ENCODE data around the gene BIVM. TPM values are rescaled to one million over a fixed set of nuclear protein-coding genes. Genes with fewer than 3 reads are reported as not detected.

The BIVM gene
- total RNA-seq, 1 donor from 2014 or later = 6.4 TPM

- Mint-ChIP-seq H3K4me3 (no peak overlapping the region), H3K9me3 (peaks cover 5% of the 10 kb centered on the region), H3K4me1 (no peaks in the 10 kb centered on the region), H3K36me3 (ENCODE audit: low read depth) (peaks cover 19% of the 10 kb centered on the region), H3K27ac (no peak overlapping the region), H3K27me3 (no peaks in the 10 kb centered on the region)
- CTCF ChIA-PET = no interaction called here
- POLR2A ChIA-PET = no interaction called here
- intact Hi-C loops (cut with micrococcal nuclease) = no loop called here
- no peak for TF ChIP-seq CTCF (IDR thresholded peaks at IDR 0.05)
- ATAC-seq (ENCODE audit: low read depth) (no peak), DNase-seq (no peak)
These were observed 15.2 kb downstream of the BIVM start for GRCh38 chr13:102814025-102814607.

- peaks cover 5% of the 10 kb centered on the region for H3K9me3 Mint-ChIP-seq
- intact Hi-C loops (cut with micrococcal nuclease) = no loop called here
- DNase-seq = no peak
- no peak overlapping the region for H3K4me3 Mint-ChIP-seq
- no peaks in the 10 kb centered on the region for H3K27me3 Mint-ChIP-seq
- CTCF ChIA-PET = no interaction called here
- peaks cover 19% of the 10 kb centered on the region for H3K36me3 Mint-ChIP-seq (ENCODE audit: low read depth)
- no peaks in the 10 kb centered on the region for H3K4me1 Mint-ChIP-seq
- no peak for TF ChIP-seq CTCF (IDR thresholded peaks at IDR 0.05)
- no peak overlapping the region for H3K27ac Mint-ChIP-seq
- POLR2A ChIA-PET = no interaction called here
- ATAC-seq (ENCODE audit: low read depth) = no peak
These were observed 15.9 kb downstream of the BIVM start for GRCh38 chr13:102814793-102815192.

- no peak for DNase-seq
- no peak overlapping the region for H3K27ac Mint-ChIP-seq
- no peaks in the 10 kb centered on the region for H3K4me1 Mint-ChIP-seq
- no peak for ATAC-seq (ENCODE audit: low read depth)
- H3K9me3 Mint-ChIP-seq = peaks cover 5% of the 10 kb centered on the region
- intact Hi-C loops (cut with micrococcal nuclease) = no loop called here
- peaks cover 19% of the 10 kb centered on the region for H3K36me3 Mint-ChIP-seq (ENCODE audit: low read depth)
- no peak for TF ChIP-seq CTCF (IDR thresholded peaks at IDR 0.05)
- CTCF ChIA-PET = no interaction called here
- POLR2A ChIA-PET = no interaction called here
- H3K27me3 Mint-ChIP-seq = no peaks in the 10 kb centered on the region
- no peak overlapping the region for H3K4me3 Mint-ChIP-seq
These were observed 16.9 kb downstream of the BIVM start for GRCh38 chr13:102815788-102816187.

- peaks cover 5% of the 10 kb centered on the region for H3K9me3 Mint-ChIP-seq
- H3K4me3 Mint-ChIP-seq = no peak overlapping the region
- no peaks in the 10 kb centered on the region for H3K27me3 Mint-ChIP-seq
- H3K27ac Mint-ChIP-seq = no peak overlapping the region
- ChIA-PET CTCF (no interaction called here), POLR2A (no interaction called here)
- DNase-seq (no peak), ATAC-seq (ENCODE audit: low read depth) (no peak)
- intact Hi-C loops (cut with micrococcal nuclease) = no loop called here
- no peak for TF ChIP-seq CTCF (IDR thresholded peaks at IDR 0.05)
- H3K36me3 Mint-ChIP-seq (ENCODE audit: low read depth) = peaks cover 18% of the 10 kb centered on the region
- no peaks in the 10 kb centered on the region for H3K4me1 Mint-ChIP-seq
These were observed 17.8 kb downstream of the BIVM start for GRCh38 chr13:102816708-102817107.

GRCh38 chr13:102817241-102817640, 18.3 kb downstream of the BIVM start:
- ChIA-PET POLR2A (no interaction called here), CTCF (no interaction called here)
- no peaks in the 10 kb centered on the region for H3K9me3 Mint-ChIP-seq
- ATAC-seq (ENCODE audit: low read depth) (no peak), DNase-seq (no peak)
- H3K36me3 Mint-ChIP-seq (ENCODE audit: low read depth) = peaks cover 13% of the 10 kb centered on the region
- H3K27ac Mint-ChIP-seq = no peak overlapping the region
- no peak overlapping the region for H3K4me3 Mint-ChIP-seq
- H3K27me3 Mint-ChIP-seq = no peaks in the 10 kb centered on the region
- TF ChIP-seq CTCF (IDR thresholded peaks at IDR 0.05) = no peak
- no peaks in the 10 kb centered on the region for H3K4me1 Mint-ChIP-seq
- intact Hi-C loops (cut with micrococcal nuclease) = no loop called here
